ENCODE data around the gene ALG8.
A peak's percentile ranks its signal among the peaks of the same experiment; 100 is the strongest.
"Not testable (repeated sequence)": the region's sequence is repeated elsewhere in the genome, so short reads cannot be mapped to it uniquely, and the experiment has no call there.

The ALG8 gene

GRCh38 chr11:78083021-78083420 is 56.4 kb downstream of the ALG8 start:
- no peaks in the 10 kb centered on the region for H3K36me3 ChIP-seq (ENCODE audit: control insufficient read depth, insufficient read depth, low read length)
- H3K27ac ChIP-seq (ENCODE audit: insufficient read depth, low read length, poor library complexity, severe bottlenecking): no peak overlapping the region
- no peak overlapping the region for H3K4me3 ChIP-seq (ENCODE audit: insufficient read depth, low read depth, low read length, poor library complexity, severe bottlenecking)
- no peak for DNase-seq
- H3K27me3 ChIP-seq (replicated peaks; ENCODE audit: control insufficient read depth, insufficient read depth, low read length, poor library complexity, severe bottlenecking): no peaks in the 10 kb centered on the region
- peaks cover 10% of the 10 kb centered on the region for H3K4me1 ChIP-seq (ENCODE audit: control insufficient read depth, insufficient read depth, low read length, poor library complexity, severe bottlenecking)
- no peaks in the 10 kb centered on the region for H3K9me3 ChIP-seq (ENCODE audit: control insufficient read depth, low read length)

GRCh38 chr11:78082146-78082545 is 57.3 kb downstream of the ALG8 start:
- Histone ChIP-seq H3K27me3 (replicated peaks; ENCODE audit: control insufficient read depth, insufficient read depth, low read length, poor library complexity, severe bottlenecking) (no peaks in the 10 kb centered on the region), H3K36me3 (ENCODE audit: control insufficient read depth, insufficient read depth, low read length) (no peaks in the 10 kb centered on the region), H3K27ac (ENCODE audit: insufficient read depth, low read length, poor library complexity, severe bottlenecking) (no peak overlapping the region), H3K4me3 (ENCODE audit: insufficient read depth, low read depth, low read length, poor library complexity, severe bottlenecking) (no peak overlapping the region), H3K4me1 (ENCODE audit: control insufficient read depth, insufficient read depth, low read length, poor library complexity, severe bottlenecking) (peaks cover 16% of the 10 kb centered on the region), H3K9me3 (ENCODE audit: control insufficient read depth, low read length) (no peaks in the 10 kb centered on the region)
- DNase-seq: no peak

GRCh38 chr11:78081583-78081982 is 57.8 kb downstream of the ALG8 start:
- no peaks in the 10 kb centered on the region for H3K27me3 ChIP-seq (replicated peaks; ENCODE audit: control insufficient read depth, insufficient read depth, low read length, poor library complexity, severe bottlenecking)
- H3K4me3 ChIP-seq (ENCODE audit: insufficient read depth, low read depth, low read length, poor library complexity, severe bottlenecking): no peak overlapping the region
- no peak for DNase-seq
- H3K27ac ChIP-seq (ENCODE audit: insufficient read depth, low read length, poor library complexity, severe bottlenecking): no peak overlapping the region
- no peaks in the 10 kb centered on the region for H3K9me3 ChIP-seq (ENCODE audit: control insufficient read depth, low read length)
- H3K4me1 ChIP-seq (ENCODE audit: control insufficient read depth, insufficient read depth, low read length, poor library complexity, severe bottlenecking): peaks cover 21% of the 10 kb centered on the region
- H3K36me3 ChIP-seq (ENCODE audit: control insufficient read depth, insufficient read depth, low read length): no peaks in the 10 kb centered on the region

GRCh38 chr11:78080818-78081495 is 58.5 kb downstream of the ALG8 start:
- no peak for DNase-seq
- no peak overlapping the region for H3K27ac ChIP-seq (ENCODE audit: insufficient read depth, low read length, poor library complexity, severe bottlenecking)
- no peaks in the 10 kb centered on the region for H3K27me3 ChIP-seq (replicated peaks; ENCODE audit: control insufficient read depth, insufficient read depth, low read length, poor library complexity, severe bottlenecking)
- no peaks in the 10 kb centered on the region for H3K36me3 ChIP-seq (ENCODE audit: control insufficient read depth, insufficient read depth, low read length)
- H3K4me3 ChIP-seq (ENCODE audit: insufficient read depth, low read depth, low read length, poor library complexity, severe bottlenecking): no peak overlapping the region
- peaks cover 25% of the 10 kb centered on the region for H3K4me1 ChIP-seq (ENCODE audit: control insufficient read depth, insufficient read depth, low read length, poor library complexity, severe bottlenecking)
- no peaks in the 10 kb centered on the region for H3K9me3 ChIP-seq (ENCODE audit: control insufficient read depth, low read length)

- H3K36me3 ChIP-seq (ENCODE audit: control insufficient read depth, insufficient read depth, low read length): no peaks in the 10 kb centered on the region
- no peaks in the 10 kb centered on the region for H3K27me3 ChIP-seq (replicated peaks; ENCODE audit: control insufficient read depth, insufficient read depth, low read length, poor library complexity, severe bottlenecking)
- no peaks in the 10 kb centered on the region for H3K9me3 ChIP-seq (ENCODE audit: control insufficient read depth, low read length)
- DNase-seq: no peak
- H3K27ac ChIP-seq (ENCODE audit: insufficient read depth, low read length, poor library complexity, severe bottlenecking): peak overlapping the region; percentile 71
- peak overlapping the region; percentile 99 for H3K4me3 ChIP-seq (ENCODE audit: insufficient read depth, low read depth, low read length, poor library complexity, severe bottlenecking)
- peaks cover 25% of the 10 kb centered on the region for H3K4me1 ChIP-seq (ENCODE audit: control insufficient read depth, insufficient read depth, low read length, poor library complexity, severe bottlenecking)
Measured at GRCh38 chr11:78080084-78080817, 59.2 kb downstream of the ALG8 start.

- Histone ChIP-seq H3K36me3 (ENCODE audit: control insufficient read depth, insufficient read depth, low read length) (no peaks in the 10 kb centered on the region), H3K4me1 (ENCODE audit: control insufficient read depth, insufficient read depth, low read length, poor library complexity, severe bottlenecking) (peaks cover 25% of the 10 kb centered on the region), H3K27ac (ENCODE audit: insufficient read depth, low read length, poor library complexity, severe bottlenecking) (peak within 1 kb of the TSS; percentile 71), H3K9me3 (ENCODE audit: control insufficient read depth, low read length) (no peaks in the 10 kb centered on the region), H3K27me3 (replicated peaks; ENCODE audit: control insufficient read depth, insufficient read depth, low read length, poor library complexity, severe bottlenecking) (no peaks in the 10 kb centered on the region), H3K4me3 (ENCODE audit: insufficient read depth, low read depth, low read length, poor library complexity, severe bottlenecking) (peak within 1 kb of the TSS; percentile 99)
- DNase-seq: peak; percentile 16 to 34 (median 30)
Measured at GRCh38 chr11:78079232-78080083, 60.0 kb downstream of the ALG8 start, which contains the start of gene NDUFC2. Gene NDUFC2, minus strand, starts transcription at chr11:78079862. Its CDS starts 118 bp downstream, at chr11:78079744.

GRCh38 chr11:78078218-78079167 is 60.9 kb downstream of the ALG8 start:
- no peaks in the 10 kb centered on the region for H3K9me3 ChIP-seq (ENCODE audit: control insufficient read depth, low read length)
- no peaks in the 10 kb centered on the region for H3K36me3 ChIP-seq (ENCODE audit: control insufficient read depth, insufficient read depth, low read length)
- no peaks in the 10 kb centered on the region for H3K27me3 ChIP-seq (replicated peaks; ENCODE audit: control insufficient read depth, insufficient read depth, low read length, poor library complexity, severe bottlenecking)
- no peak for DNase-seq
- H3K4me3 ChIP-seq (ENCODE audit: insufficient read depth, low read depth, low read length, poor library complexity, severe bottlenecking): peak overlapping the region; percentile 99
- no peak overlapping the region for H3K27ac ChIP-seq (ENCODE audit: insufficient read depth, low read length, poor library complexity, severe bottlenecking)
- peaks cover 25% of the 10 kb centered on the region for H3K4me1 ChIP-seq (ENCODE audit: control insufficient read depth, insufficient read depth, low read length, poor library complexity, severe bottlenecking)

- H3K4me1 ChIP-seq (ENCODE audit: control insufficient read depth, insufficient read depth, low read length, poor library complexity, severe bottlenecking): peaks cover 25% of the 10 kb centered on the region
- H3K27ac ChIP-seq (ENCODE audit: insufficient read depth, low read length, poor library complexity, severe bottlenecking); H3K4me3 ChIP-seq (ENCODE audit: insufficient read depth, low read depth, low read length, poor library complexity, severe bottlenecking); H3K36me3 ChIP-seq (ENCODE audit: control insufficient read depth, insufficient read depth, low read length); H3K9me3 ChIP-seq (ENCODE audit: control insufficient read depth, low read length); DNase-seq; H3K27me3 ChIP-seq (replicated peaks; ENCODE audit: control insufficient read depth, insufficient read depth, low read length, poor library complexity, severe bottlenecking): not testable (repeated sequence)
Measured at GRCh38 chr11:78077592-78077991, 61.8 kb downstream of the ALG8 start.

GRCh38 chr11:78076733-78077403 is 62.6 kb downstream of the ALG8 start:
- no peaks in the 10 kb centered on the region for H3K9me3 ChIP-seq (ENCODE audit: control insufficient read depth, low read length)
- H3K27ac ChIP-seq (ENCODE audit: insufficient read depth, low read length, poor library complexity, severe bottlenecking): peak overlapping the region; percentile 11
- peaks cover 25% of the 10 kb centered on the region for H3K4me1 ChIP-seq (ENCODE audit: control insufficient read depth, insufficient read depth, low read length, poor library complexity, severe bottlenecking)
- DNase-seq: no peak
- no peaks in the 10 kb centered on the region for H3K27me3 ChIP-seq (replicated peaks; ENCODE audit: control insufficient read depth, insufficient read depth, low read length, poor library complexity, severe bottlenecking)
- peaks cover under 1% of the 10 kb centered on the region for H3K36me3 ChIP-seq (ENCODE audit: control insufficient read depth, insufficient read depth, low read length)
- no peak overlapping the region for H3K4me3 ChIP-seq (ENCODE audit: insufficient read depth, low read depth, low read length, poor library complexity, severe bottlenecking)

All from effector memory CD4-positive, alpha-beta T cell (primary cell).